HG03378 (cell line): Measurements from ENCODE around the gene SRPX.
A peak's percentile ranks its signal among the peaks of the same experiment; 100 is the strongest.

Experiments
- ATAC-seq: cut with Tn5 transposase; IDR thresholded peaks from one replicate; pipeline ENCODE4 v1.9.1; 2021; ENCODE audit warnings: mild to moderate bottlenecking, moderate library complexity; ENCODE audit not compliant: unreplicated experiment

Gene SRPX

GRCh38 chrX:38142610-38143009, 78.1 kb downstream of the SRPX start:
- ATAC-seq: no peak

GRCh38 chrX:38138900-38139299, 81.8 kb downstream of the SRPX start:
- ATAC-seq: no peak

GRCh38 chrX:38138157-38138891, 82.3 kb downstream of the SRPX start:
- ATAC-seq: no peak

- ATAC-seq: no peak
Measured at GRCh38 chrX:38129366-38129765, 91.3 kb downstream of the SRPX start.

GRCh38 chrX:38127961-38128360, 92.7 kb downstream of the SRPX start:
- ATAC-seq: no peak

DNA sequence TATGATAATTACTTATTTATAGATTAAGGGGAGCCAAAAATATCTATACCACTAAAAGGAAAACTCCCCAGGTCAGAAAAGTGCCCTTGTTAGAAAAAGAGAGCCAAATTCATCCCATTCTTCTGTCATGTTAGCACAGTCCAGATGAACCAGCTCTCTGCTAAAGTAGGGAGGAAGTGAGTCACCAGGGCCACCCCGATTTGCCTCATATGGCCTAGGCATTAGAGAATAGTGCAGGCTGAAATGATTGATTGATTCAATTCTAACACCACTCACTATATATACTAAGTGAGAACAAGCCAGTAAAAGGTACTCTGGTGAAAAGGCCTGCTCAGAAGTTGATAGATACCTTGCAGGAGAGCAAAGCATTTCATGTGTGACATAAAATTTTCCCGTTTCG, 94.5 kb downstream of the SRPX start:
- ATAC-seq: no peak

DNA sequence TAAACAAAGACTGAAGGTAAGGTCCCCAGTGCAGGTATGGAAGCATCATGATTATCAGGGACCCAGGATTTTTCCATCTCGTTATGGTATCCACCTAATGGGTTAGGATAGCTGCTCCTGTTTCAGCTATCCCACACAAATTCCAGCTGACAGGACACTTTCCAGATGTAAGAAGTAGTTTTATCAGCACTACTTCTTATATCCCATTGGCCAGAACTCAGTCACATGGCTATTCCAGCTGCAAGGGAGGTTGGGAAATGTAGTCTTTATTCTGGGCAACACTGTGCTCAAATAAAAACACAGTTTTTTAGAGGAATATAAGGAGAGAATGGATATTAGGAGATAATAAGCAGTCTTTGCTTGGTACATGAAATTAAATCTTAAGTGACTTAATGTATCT, 96.7 kb downstream of the SRPX start:
- ATAC-seq: no peak

DNA sequence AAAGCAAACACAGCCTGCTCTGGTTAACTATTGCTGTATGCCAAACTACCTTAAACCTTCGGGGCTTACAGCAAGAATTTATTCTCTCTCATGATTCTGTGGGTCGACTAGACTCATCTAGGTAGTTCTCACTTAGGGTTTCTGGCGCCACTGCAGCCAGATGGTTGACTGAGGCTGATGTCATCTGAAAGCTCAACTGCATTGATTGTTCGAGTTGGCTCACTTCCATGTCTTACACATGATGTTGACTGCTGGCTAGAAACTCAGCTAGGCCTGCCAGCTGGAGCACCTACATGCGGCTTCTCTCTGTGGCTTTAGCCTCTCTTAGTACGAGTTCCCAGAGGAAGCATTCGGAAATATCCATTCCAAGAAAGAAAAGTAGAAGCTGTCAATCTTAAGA, 103.2 kb downstream of the SRPX start:
- no peak for ATAC-seq

DNA sequence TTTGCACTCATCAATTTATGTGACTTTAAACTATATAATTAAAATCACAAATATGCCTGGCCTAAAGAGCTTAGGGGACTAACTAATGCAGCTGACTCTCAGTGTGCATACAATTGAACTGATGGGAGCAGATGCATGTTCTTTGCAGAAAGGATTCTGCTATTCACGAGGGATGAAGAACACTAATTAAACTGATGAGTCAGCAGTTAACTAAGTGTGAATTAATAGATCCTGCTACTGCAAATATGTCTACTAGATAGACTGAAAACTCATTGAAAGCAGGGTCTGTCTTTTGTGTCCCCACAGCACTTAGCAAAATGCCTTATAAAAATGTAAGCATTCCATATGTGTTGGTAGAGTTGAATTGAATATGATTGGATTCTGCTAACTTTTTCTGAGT, 104.0 kb downstream of the SRPX start:
- ATAC-seq: no peak

- ATAC-seq: peak; percentile 81
Measured at GRCh38 chrX:38112566-38112965, 108.1 kb downstream of the SRPX start.

- no peak for ATAC-seq
Measured at GRCh38 chrX:38111196-38111595, 109.5 kb downstream of the SRPX start.

- no peak for ATAC-seq
Measured at GRCh38 chrX:38110231-38110630, 110.4 kb downstream of the SRPX start.

GRCh38 chrX:38109042-38109898, 111.4 kb downstream of the SRPX start:
- ATAC-seq: no peak

- ATAC-seq: no peak
Measured at GRCh38 chrX:38108364-38108763, 112.3 kb downstream of the SRPX start.

DNA sequence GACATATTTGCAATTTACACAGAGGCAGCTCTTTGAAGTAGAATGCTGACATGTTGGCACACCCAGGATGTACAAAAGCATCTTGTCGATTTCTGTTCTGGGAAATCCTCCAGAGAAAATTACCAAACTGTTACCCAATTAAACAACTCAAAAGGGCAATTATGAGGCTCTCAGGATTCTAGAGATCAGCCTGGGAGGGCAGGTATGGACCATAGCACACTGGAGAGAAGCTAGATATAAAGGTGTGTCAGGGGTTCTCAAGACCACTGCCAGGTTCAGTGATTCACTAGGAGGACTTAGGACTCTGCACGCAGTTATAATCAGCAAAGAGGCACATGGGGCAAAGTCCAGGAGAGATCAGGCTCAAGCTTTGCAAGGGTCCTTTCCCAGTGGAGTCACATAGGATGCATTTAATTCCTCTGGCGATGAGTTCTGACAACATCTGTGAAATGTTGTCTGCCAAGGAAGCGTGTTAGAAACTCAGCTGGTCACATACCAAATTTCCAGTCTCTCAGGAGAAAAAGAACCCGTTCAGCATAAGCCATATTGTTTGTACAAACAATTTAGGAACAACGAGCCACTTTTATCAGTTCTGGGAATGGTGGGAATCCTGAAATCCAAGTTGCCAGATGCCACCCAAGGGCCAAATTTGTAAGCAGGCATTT, 113.5 kb downstream of the SRPX start:
- ATAC-seq: no peak

DNA sequence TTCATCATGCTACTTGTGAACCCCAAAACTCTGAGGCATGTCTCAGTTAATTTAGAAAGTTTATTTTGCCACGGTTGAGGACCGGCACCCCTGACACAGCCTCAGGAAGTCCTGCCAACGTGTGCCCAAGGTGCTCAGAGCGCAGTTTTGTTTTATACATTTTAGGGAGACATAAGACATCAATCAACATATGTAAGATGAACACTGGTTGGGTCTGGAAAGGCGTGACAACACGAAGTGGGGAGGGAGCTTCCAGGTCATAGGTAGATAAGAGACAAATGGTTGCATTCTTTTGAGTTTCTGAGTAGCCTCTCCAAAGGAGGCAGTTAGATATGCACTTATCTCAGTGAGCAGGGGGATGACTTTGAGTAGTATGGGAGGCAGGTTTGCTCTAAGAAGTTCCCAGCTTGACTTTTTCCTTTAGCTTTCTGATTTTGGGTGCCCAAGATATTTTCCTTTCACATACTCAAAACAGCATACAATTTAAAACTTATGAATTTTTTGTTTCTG, 115.4 kb downstream of the SRPX start:
- no peak for ATAC-seq

DNA sequence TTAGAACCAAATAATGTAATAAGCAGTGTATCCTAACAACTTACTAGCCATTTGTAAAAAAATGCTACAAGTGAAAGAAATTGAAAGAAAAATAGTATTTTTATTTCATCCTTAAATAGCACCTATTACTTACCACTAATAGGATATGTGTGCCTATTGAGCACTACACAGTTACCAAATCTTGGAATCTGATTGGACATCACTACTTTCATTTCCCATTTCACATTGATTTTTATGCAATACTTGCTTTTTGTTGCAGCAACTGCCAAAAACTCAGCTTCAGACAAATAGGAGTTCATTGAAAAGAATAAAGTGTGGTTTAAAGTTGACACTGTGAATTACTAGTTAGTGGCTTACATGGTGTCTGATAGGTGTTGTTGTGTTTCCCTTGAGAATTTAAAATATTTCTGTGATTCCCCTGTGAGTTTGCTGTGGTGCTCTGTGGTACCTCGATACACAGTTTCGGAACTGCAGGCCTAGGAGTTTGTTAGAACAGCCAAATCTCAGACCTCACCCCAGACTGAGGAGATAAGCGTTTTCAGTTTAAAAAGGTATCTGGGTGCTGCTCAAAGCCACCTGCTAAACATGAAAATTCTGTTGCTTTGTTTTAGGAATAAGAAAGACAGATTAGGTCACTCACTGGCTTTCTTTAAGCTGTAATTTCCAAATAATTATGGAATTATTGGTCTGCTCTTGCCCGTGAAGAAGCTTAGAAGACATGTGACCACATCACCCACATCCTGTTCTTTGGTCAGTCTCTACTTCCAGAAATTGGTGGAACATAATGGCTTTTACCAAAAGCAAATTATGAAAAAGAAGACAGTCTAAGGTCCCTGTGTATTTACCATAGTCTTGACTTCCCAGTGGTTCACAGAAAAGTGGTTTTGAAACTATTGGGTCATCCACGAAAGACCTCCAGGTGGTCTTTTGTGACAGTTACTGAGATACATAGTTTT, 116.5 kb downstream of the SRPX start:
- ATAC-seq: peak; percentile 89

GRCh38 chrX:38102875-38103274, 117.8 kb downstream of the SRPX start:
- no peak for ATAC-seq

- no peak for ATAC-seq
Measured at GRCh38 chrX:38102240-38102639, 118.4 kb downstream of the SRPX start.

DNA sequence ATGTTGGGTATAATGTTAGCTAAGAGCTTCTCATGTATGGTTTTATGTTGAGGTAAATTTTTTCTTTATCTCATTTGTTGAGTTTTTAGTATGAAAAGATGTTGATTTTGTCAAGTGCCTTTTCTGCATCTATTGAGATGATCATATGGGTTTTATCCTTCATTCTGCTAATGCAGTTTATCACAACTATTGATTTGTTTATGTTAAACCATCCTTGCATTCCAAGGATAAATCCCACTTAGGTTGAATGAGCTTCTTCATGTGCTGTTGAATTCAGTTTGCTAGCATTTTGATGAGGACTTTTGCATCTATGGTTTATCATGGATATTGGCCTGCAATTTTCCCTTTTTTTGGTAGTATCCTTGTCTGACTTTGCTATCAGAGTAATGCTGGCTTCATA, 121.0 kb downstream of the SRPX start:
- no peak for ATAC-seq
